D341Med (cell line): ENCODE measurements around the gene WWC1.

ENCODE experiments used
- DNase-seq: peaks from one replicate; pipeline ENCODE4 v3.0.0; 2012; ENCODE audit warnings: low spot score

WWC1 gene

GRCh38 chr5:168364151-168364661, 72.8 kb downstream of the WWC1 start:
- no peak for DNase-seq

GRCh38 chr5:168364750-168365550, 73.5 kb downstream of the WWC1 start:
- no peak for DNase-seq

GRCh38 chr5:168365581-168366081, 74.2 kb downstream of the WWC1 start:
- DNase-seq: no peak

- no peak for DNase-seq
These were observed 74.7 kb downstream of the WWC1 start for GRCh38 chr5:168366116-168366515.

GRCh38 chr5:168368854-168369253, 77.4 kb downstream of the WWC1 start:
- DNase-seq: no peak

GRCh38 chr5:168370831-168371230, 79.4 kb downstream of the WWC1 start:
- DNase-seq: no peak

- DNase-seq: peak; percentile 67
These were observed 81.0 kb downstream of the WWC1 start for GRCh38 chr5:168372356-168372946.

- DNase-seq: no peak
These were observed 83.1 kb downstream of the WWC1 start for GRCh38 chr5:168374532-168374931.

GRCh38 chr5:168375214-168375613, 83.8 kb downstream of the WWC1 start:
- no peak for DNase-seq

- DNase-seq: no peak
These were observed 86.1 kb downstream of the WWC1 start for GRCh38 chr5:168377525-168377924.

GRCh38 chr5:168378741-168379140, 87.3 kb downstream of the WWC1 start:
- DNase-seq: no peak

- DNase-seq: no peak
These were observed 91.0 kb downstream of the WWC1 start for GRCh38 chr5:168382421-168382820.

GRCh38 chr5:168390491-168390890, 99.0 kb downstream of the WWC1 start:
- DNase-seq: no peak

GRCh38 chr5:168393773-168394172, 102.3 kb downstream of the WWC1 start:
- DNase-seq: no peak

GRCh38 chr5:168400429-168401220, 109.2 kb downstream of the WWC1 start:
- no peak for DNase-seq

GRCh38 chr5:168401226-168401625, 109.8 kb downstream of the WWC1 start:
- DNase-seq: no peak

- DNase-seq: no peak
These were observed 110.4 kb downstream of the WWC1 start for GRCh38 chr5:168401880-168402279.

- no peak for DNase-seq
These were observed 112.9 kb downstream of the WWC1 start for GRCh38 chr5:168404365-168404764.

- no peak for DNase-seq
These were observed 115.8 kb downstream of the WWC1 start for GRCh38 chr5:168407211-168407610.

GRCh38 chr5:168408561-168409305, 117.3 kb downstream of the WWC1 start:
- DNase-seq: no peak

- no peak for DNase-seq
These were observed 118.4 kb downstream of the WWC1 start for GRCh38 chr5:168409591-168410458.
